Uterus (tissue), 4 donors: ENCODE measurements around the gene KIF26B. TPM values are rescaled to one million over a fixed set of nuclear protein-coding genes. Genes with fewer than 3 reads are reported as not detected.

ENCODE experiments used
- DNase-seq, 2 donors: peaks; one replicate each; pipeline ENCODE4 v3.0.0-alpha.2; 2019 to 2020
- H3K27ac ChIP-seq, 2 donors: fragments of 200-600 bp; sonication (generic); 1 replicate in 1 of 2; 2 replicates in 1 of 2; pipeline ENCODE4 v1.5.1; 2016 to 2018
- H3K27me3 ChIP-seq, 2 donors: fragments of 200-600 bp; sonication (generic); one replicate each; pipeline ENCODE4 v1.5.1; 2018 to 2019; ENCODE audit warnings: control low read depth in 1 of 2
- H3K36me3 ChIP-seq, 2 donors: fragments of 200-600 bp; sonication (generic); one replicate each; pipeline ENCODE4 v1.5.1; 2019; ENCODE audit warnings: control low read depth in 1 of 2
- H3K4me1 ChIP-seq, 2 donors: fragments of 200-600 bp; sonication (generic); one replicate each; pipeline ENCODE4 v1.5.1; 2018 to 2019; ENCODE audit warnings: control low read depth in 1 of 2
- H3K4me3 ChIP-seq, 2 donors: fragments of 200-600 bp; sonication (generic); 1 replicate in 1 of 2; 2 replicates in 1 of 2; pipeline ENCODE4 v1.5.1; 2018 to 2019; ENCODE audit warnings: mild to moderate bottlenecking in 1 of 2
- H3K9me3 ChIP-seq, 2 donors: fragments of 200-600 bp; sonication (generic); one replicate each; pipeline ENCODE4 v1.5.1; 2019; ENCODE audit warnings: control low read depth in 1 of 2
- CTCF ChIP-seq, 4 experiments: fragments of 200-600 bp in 2 of 4; fragments of 450-650 bp in 2 of 4; sonication (generic) in 2 of 4; IDR thresholded peaks; one replicate each; pipeline ENCODE4 v1.5.1; 2016 to 2019; ENCODE audit warnings: antibody characterized with exemption in 4 of 4, mild to moderate bottlenecking in 2 of 4, moderate library complexity in 1 of 4
- POLR2A ChIP-seq, 2 donors: fragments of 450-650 bp; IDR thresholded peaks; one replicate each; pipeline ENCODE4 v1.6.1; 2016; ENCODE audit warnings: antibody characterized with exemption in 2 of 2, mild to moderate bottlenecking in 1 of 2, moderate library complexity in 1 of 2
- intact Hi-C: fragments of 100-400 bp; cut with DNase I; formaldehyde crosslinking; loops from one replicate; pipeline ENCODE4 v1.15.1; 2023; ENCODE audit warnings: low total_unique reads
- small RNA-seq: library from RNA; depleted of rRNA; stranded (forward); fragments of <200 nt; gene quantifications from one replicate; pipeline ENCODE3, GENCODE V24; 2016
- total RNA-seq, 4 donors: library from RNA; depleted of rRNA in 3 of 4; stranded (reverse); fragments of >200 nt in 3 of 4; gene quantifications; one replicate each; pipeline versions ENCODE4 v1.1.0 to v1.2.4, GENCODE V29; 2014 to 2023
- donor health status: DM: yes; HTN: yes; CAD: no.

Gene KIF26B
- total RNA-seq, 4 donors from 2014 or later, result 0.27 to 17.4 (median 1.3) TPM; not detected in 1

GRCh38 chr1:245752561-245752960 lies 597.8 kb downstream of the KIF26B start:
- Histone ChIP-seq H3K4me3 (no peak overlapping the region), H3K4me1 (no peaks in the 10 kb centered on the region), H3K27me3 (no peaks in the 10 kb centered on the region), H3K9me3 (peaks cover 0 to 11% of the 10 kb centered on the region in 2 donors), H3K27ac (no peak overlapping the region), H3K36me3 (no peaks in the 10 kb centered on the region)
- TF ChIP-seq POLR2A (IDR thresholded peaks at IDR 0.05), result no peak
- no peak for TF ChIP-seq CTCF (IDR thresholded peaks at IDR 0.05)
- intact Hi-C loops, result no loop called here
- no peak for DNase-seq

GRCh38 chr1:245753807-245754206 lies 599.0 kb downstream of the KIF26B start:
- H3K36me3 ChIP-seq, result no peaks in the 10 kb centered on the region
- H3K9me3 ChIP-seq, result peaks cover 0 to 11% of the 10 kb centered on the region in 2 donors
- no peak overlapping the region for H3K27ac ChIP-seq
- TF ChIP-seq CTCF (IDR thresholded peaks at IDR 0.05) (no peak), POLR2A (IDR thresholded peaks at IDR 0.05) (no peak)
- DNase-seq, result no peak
- intact Hi-C loops, result no loop called here
- no peaks in the 10 kb centered on the region for H3K27me3 ChIP-seq
- no peaks in the 10 kb centered on the region for H3K4me1 ChIP-seq
- H3K4me3 ChIP-seq, result no peak overlapping the region

- DNase-seq, result no peak
- H3K9me3 ChIP-seq, result peaks cover 0 to 11% of the 10 kb centered on the region in 2 donors
- no peaks in the 10 kb centered on the region for H3K27me3 ChIP-seq
- TF ChIP-seq POLR2A (IDR thresholded peaks at IDR 0.05) (no peak), CTCF (IDR thresholded peaks at IDR 0.05) (no peak)
- no peaks in the 10 kb centered on the region for H3K4me1 ChIP-seq
- no peak overlapping the region for H3K4me3 ChIP-seq
- no peaks in the 10 kb centered on the region for H3K36me3 ChIP-seq
- no peak overlapping the region for H3K27ac ChIP-seq
- intact Hi-C loops, result no loop called here
Measured at GRCh38 chr1:245754463-245754961, 599.7 kb downstream of the KIF26B start.

Small RNA genes within 50 kb of the gene (small RNA-seq; reads per million reads assigned to genes)
- gene DNAJC19P8, result not detected
- not detected for gene RNU1-132P
